Neural progenitor cell (in vitro differentiated cells): Measurements from ENCODE around the gene ELAC2. TPM values are rescaled to one million over a fixed set of nuclear protein-coding genes. Genes with fewer than 3 reads are reported as not detected.

Experiments used
- DNase-seq: peaks from one replicate; pipeline ENCODE4 v3.0.0-alpha.2; 2016; ENCODE audit warnings: low spot score
- H2AFZ ChIP-seq: fragments of 200-600 bp; sonication (generic); replicated peaks from 2 replicates; pipeline ENCODE4 v1.6.1; 2016; ENCODE audit warnings: antibody characterized with exemption
- H3F3A ChIP-seq: fragments of 200-600 bp; sonication (generic); 2 replicates; pipeline ENCODE4 v1.6.1; 2016; ENCODE audit warnings: antibody characterized with exemption, low read depth
- H3K27ac ChIP-seq: fragments of 200-600 bp; sonication (generic); 2 replicates; pipeline ENCODE4 v1.5.1; 2016; ENCODE audit warnings: mild to moderate bottlenecking
- H3K27me3 ChIP-seq: fragments of 200-600 bp; sonication (generic); 2 replicates; pipeline ENCODE4 v1.6.1; 2016; ENCODE audit warnings: mild to moderate bottlenecking, moderate library complexity
- H3K36me3 ChIP-seq: fragments of 200-600 bp; sonication (generic); 2 replicates; pipeline ENCODE4 v1.5.1; 2016
- H3K4me1 ChIP-seq: fragments of 200-600 bp; sonication (generic); 2 replicates; pipeline ENCODE4 v1.6.1; 2016; ENCODE audit warnings: mixed run types
- H3K4me2 ChIP-seq: fragments of 200-600 bp; sonication (generic); 2 replicates; pipeline ENCODE4 v1.6.1; 2016
- H3K4me3 ChIP-seq: fragments of 200-600 bp; sonication (generic); 2 replicates; pipeline ENCODE4 v1.5.1; 2016
- H3K79me2 ChIP-seq: fragments of 200-600 bp; sonication (generic); 2 replicates; pipeline ENCODE4 v1.6.1; 2016; ENCODE audit warnings: low read depth
- H3K9ac ChIP-seq: fragments of 200-600 bp; sonication (generic); 2 replicates; pipeline ENCODE4 v1.6.1; 2016
- H3K9me3 ChIP-seq: fragments of 200-600 bp; sonication (generic); 2 replicates; pipeline ENCODE4 v1.5.1; 2016; ENCODE audit warnings: low read depth
- H4K20me1 ChIP-seq: fragments of 200-600 bp; sonication (generic); 2 replicates; pipeline ENCODE4 v1.6.1; 2016; ENCODE audit warnings: low read depth
- H3K27ac Mint-ChIP-seq: 3 replicates; pipeline ENCODE4 v1.8.0; 2021; ENCODE audit warnings: mixed read lengths
- H3K27me3 Mint-ChIP-seq: 2 replicates; pipeline ENCODE4 v1.8.0; 2022; ENCODE audit warnings: low read depth, mild to moderate bottlenecking, inconsistent platforms, moderate library complexity, mixed read lengths; ENCODE audit not compliant: insufficient read depth
- H3K36me3 Mint-ChIP-seq: 3 replicates; pipeline ENCODE4 v1.8.0; 2021; ENCODE audit warnings: mixed read lengths
- H3K4me1 Mint-ChIP-seq: 3 replicates; pipeline ENCODE4 v1.8.0; 2021; ENCODE audit warnings: mixed read lengths
- H3K4me3 Mint-ChIP-seq: 3 replicates; pipeline ENCODE4 v1.8.0; 2021; ENCODE audit warnings: mild to moderate bottlenecking, moderate library complexity, mixed read lengths
- H3K9me3 Mint-ChIP-seq: 3 replicates; pipeline ENCODE4 v1.8.0; 2020; ENCODE audit warnings: mixed read lengths
- EZH2 ChIP-seq: fragments of 200-600 bp; sonication (generic); IDR thresholded peaks from 2 replicates; pipeline ENCODE4 v1.6.1; 2017; ENCODE audit warnings: antibody characterized with exemption, mild to moderate bottlenecking, moderate library complexity
- EZH2phosphoT487 ChIP-seq: fragments of 200-600 bp; sonication (generic); IDR thresholded peaks from 2 replicates; pipeline ENCODE4 v1.6.1; 2017; ENCODE audit warnings: antibody characterized with exemption
- total RNA-seq: library from RNA; depleted of rRNA; stranded (reverse); fragments of >200 nt; gene quantifications from 2 replicates; pipeline ENCODE4 v1.2.3, GENCODE V29; 2015; ENCODE audit warnings: low replicate concordance
- TF ChIP-seq, protein P1 (sequence below): fragments of 200-600 bp; sonication (generic); IDR thresholded peaks from 2 replicates; pipeline ENCODE4 v1.5.1; 2017; ENCODE audit warnings: antibody characterized with exemption, mild to moderate bottlenecking

ELAC2 gene
- total RNA-seq, 1 donor from 2014 or later: 70.5 TPM

GRCh38 chr17:13010959-13011358 lies 6.9 kb downstream of the ELAC2 start:
- Histone ChIP-seq H3K4me1 (no peaks in the 10 kb centered on the region), H3K27me3 (no peaks in the 10 kb centered on the region), H3K9ac (no peak overlapping the region), H3K4me2 (no peak overlapping the region), H3K27ac (no peak overlapping the region), H2AFZ (no peak overlapping the region), H3F3A (no peaks in the 10 kb centered on the region), H3K79me2 (peaks cover 2% of the 10 kb centered on the region), H3K9me3 (no peaks in the 10 kb centered on the region), H3K36me3 (peaks cover 16% of the 10 kb centered on the region), H3K4me3 (no peak overlapping the region), H4K20me1 (no peaks in the 10 kb centered on the region)
- Mint-ChIP-seq H3K4me1 (no peaks in the 10 kb centered on the region), H3K36me3 (peaks cover 23% of the 10 kb centered on the region), H3K27me3 (peaks cover 3% of the 10 kb centered on the region), H3K27ac (no peak overlapping the region), H3K9me3 (no peaks in the 10 kb centered on the region), H3K4me3 (no peak overlapping the region)
- TF ChIP-seq, protein P1, sequence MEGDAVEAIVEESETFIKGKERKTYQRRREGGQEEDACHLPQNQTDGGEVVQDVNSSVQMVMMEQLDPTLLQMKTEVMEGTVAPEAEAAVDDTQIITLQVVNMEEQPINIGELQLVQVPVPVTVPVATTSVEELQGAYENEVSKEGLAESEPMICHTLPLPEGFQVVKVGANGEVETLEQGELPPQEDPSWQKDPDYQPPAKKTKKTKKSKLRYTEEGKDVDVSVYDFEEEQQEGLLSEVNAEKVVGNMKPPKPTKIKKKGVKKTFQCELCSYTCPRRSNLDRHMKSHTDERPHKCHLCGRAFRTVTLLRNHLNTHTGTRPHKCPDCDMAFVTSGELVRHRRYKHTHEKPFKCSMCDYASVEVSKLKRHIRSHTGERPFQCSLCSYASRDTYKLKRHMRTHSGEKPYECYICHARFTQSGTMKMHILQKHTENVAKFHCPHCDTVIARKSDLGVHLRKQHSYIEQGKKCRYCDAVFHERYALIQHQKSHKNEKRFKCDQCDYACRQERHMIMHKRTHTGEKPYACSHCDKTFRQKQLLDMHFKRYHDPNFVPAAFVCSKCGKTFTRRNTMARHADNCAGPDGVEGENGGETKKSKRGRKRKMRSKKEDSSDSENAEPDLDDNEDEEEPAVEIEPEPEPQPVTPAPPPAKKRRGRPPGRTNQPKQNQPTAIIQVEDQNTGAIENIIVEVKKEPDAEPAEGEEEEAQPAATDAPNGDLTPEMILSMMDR: no peak
- no peak for TF ChIP-seq EZH2
- no peak for TF ChIP-seq EZH2phosphoT487
- DNase-seq: no peak

- DNase-seq: no peak
- Histone ChIP-seq H3K36me3 (peaks cover 10% of the 10 kb centered on the region), H3K9ac (no peak overlapping the region), H3K79me2 (no peaks in the 10 kb centered on the region), H2AFZ (no peak overlapping the region), H3K27ac (no peak overlapping the region), H3K4me3 (no peak overlapping the region), H3K27me3 (no peaks in the 10 kb centered on the region), H3K4me1 (no peaks in the 10 kb centered on the region), H3F3A (peaks cover 4% of the 10 kb centered on the region), H3K4me2 (no peak overlapping the region), H3K9me3 (no peaks in the 10 kb centered on the region), H4K20me1 (no peaks in the 10 kb centered on the region)
- peaks cover 5% of the 10 kb centered on the region for H3K27me3 Mint-ChIP-seq
- no peak for TF ChIP-seq EZH2phosphoT487
- TF ChIP-seq, protein P1: no peak
- TF ChIP-seq EZH2: no peak
- H3K36me3 Mint-ChIP-seq: peaks cover 13% of the 10 kb centered on the region
- no peaks in the 10 kb centered on the region for H3K4me1 Mint-ChIP-seq
- no peak overlapping the region for H3K27ac Mint-ChIP-seq
- H3K4me3 Mint-ChIP-seq: no peak overlapping the region
- H3K9me3 Mint-ChIP-seq: no peaks in the 10 kb centered on the region
Observed at GRCh38 chr17:13008461-13008860, 9.4 kb downstream of the ELAC2 start.

- Histone ChIP-seq H2AFZ (no peak overlapping the region), H3K4me1 (no peaks in the 10 kb centered on the region), H3K4me3 (no peak overlapping the region), H3K4me2 (no peak overlapping the region), H3K36me3 (peaks cover 13% of the 10 kb centered on the region), H3K27ac (no peak overlapping the region), H4K20me1 (no peaks in the 10 kb centered on the region), H3K79me2 (no peaks in the 10 kb centered on the region), H3K9ac (no peak overlapping the region), H3K9me3 (no peaks in the 10 kb centered on the region), H3K27me3 (no peaks in the 10 kb centered on the region), H3F3A (peaks cover 4% of the 10 kb centered on the region)
- TF ChIP-seq, protein P1: no peak
- no peak for TF ChIP-seq EZH2phosphoT487
- TF ChIP-seq EZH2: no peak
- no peak for DNase-seq
- Mint-ChIP-seq H3K27ac (no peak overlapping the region), H3K36me3 (peaks cover 5% of the 10 kb centered on the region), H3K9me3 (no peaks in the 10 kb centered on the region), H3K4me3 (no peak overlapping the region), H3K27me3 (peaks cover 4% of the 10 kb centered on the region), H3K4me1 (no peaks in the 10 kb centered on the region)
Observed at GRCh38 chr17:13005530-13005929, 12.3 kb downstream of the ELAC2 start.
